ENCODE data around the gene MFN2. TPM values are rescaled to one million over a fixed set of nuclear protein-coding genes. Genes with fewer than 3 reads are reported as not detected.
A peak's percentile ranks its signal among the peaks of the same experiment; 100 is the strongest.

MFN2 gene
- total and polyA plus RNA-seq, 2 experiments from 2014 or later: 48.0 to 57.9 TPM

GRCh38 chr1:11940260-11940921 lies 39.9 kb upstream of the MFN2 start:
- Histone ChIP-seq H3F3A (ENCODE audit: insufficient read depth) (0 out of 2 replicates have a peak, but pooled peaks cover 7% of the 10 kb centered on the region), H3K27ac (no peak overlapping the region), H3K79me2 (ENCODE audit: insufficient read depth) (peaks cover 96% of the 10 kb centered on the region), H3K4me1 (ENCODE audit: insufficient read depth) (peaks cover 23% of the 10 kb centered on the region), H3K4me3 (no peak overlapping the region), H3K9me2 (ENCODE audit: insufficient read depth) (no peaks in the 10 kb centered on the region), H4K20me1 (ENCODE audit: insufficient read depth) (no peaks in the 10 kb centered on the region), H2AFZ (no peak overlapping the region), H3K9me3 (ENCODE audit: low read depth) (no peaks in the 10 kb centered on the region), H3K27me3 (replicated peaks; ENCODE audit: insufficient read depth) (no peaks in the 10 kb centered on the region), H3K4me2 (ENCODE audit: unreplicated experiment) (no peak overlapping the region), H3K9ac (no peak overlapping the region), H3K36me3 (ENCODE audit: low read depth) (peaks cover 12% of the 10 kb centered on the region; the same call in 1 of the 2 replicates)
- in situ Hi-C loops (cut with MboI): no loop called here
- peak; percentile 54 for DNase-seq
- 57 to 58% methylated on average over 9 of the region's 9 CpGs for WGBS, 2 experiments (ENCODE audit: low coverage in 1 of 2, low lambda C conversion rate in 2 of 2, missing lambda C conversion rate in 2 of 2)
- TF ChIP-seq EZH2phosphoT487 (IDR thresholded peaks at IDR 0.05; ENCODE audit: insufficient read depth, low read depth): no peak
- no peak for TF ChIP-seq EZH2 (IDR thresholded peaks at IDR 0.05; ENCODE audit: insufficient read depth, poor library complexity, severe bottlenecking)

GRCh38 chr1:11942280-11942679 lies 38.0 kb upstream of the MFN2 start:
- H3K79me2 ChIP-seq (ENCODE audit: insufficient read depth): peaks cover 92% of the 10 kb centered on the region
- no peaks in the 10 kb centered on the region for H3K9me3 ChIP-seq (ENCODE audit: low read depth)
- 0 out of 2 replicates have a peak, but pooled peaks cover 7% of the 10 kb centered on the region for H3F3A ChIP-seq (ENCODE audit: insufficient read depth)
- DNase-seq: no peak
- H4K20me1 ChIP-seq (ENCODE audit: insufficient read depth): no peaks in the 10 kb centered on the region
- H3K9ac ChIP-seq: no peak overlapping the region
- whole genome bisulfite sequencing, 2 experiments (ENCODE audit: low coverage in 1 of 2, low lambda C conversion rate in 2 of 2, missing lambda C conversion rate in 2 of 2): 74 to 83% methylated on average over 4 of the region's 4 CpGs
- H3K36me3 ChIP-seq (ENCODE audit: low read depth): peaks cover 14% of the 10 kb centered on the region; the same call in 1 of the 2 replicates
- no peak for TF ChIP-seq EZH2phosphoT487 (IDR thresholded peaks at IDR 0.05; ENCODE audit: insufficient read depth, low read depth)
- TF ChIP-seq EZH2 (IDR thresholded peaks at IDR 0.05; ENCODE audit: insufficient read depth, poor library complexity, severe bottlenecking): no peak
- H3K4me3 ChIP-seq: no peak overlapping the region
- no peak overlapping the region for H2AFZ ChIP-seq
- no peaks in the 10 kb centered on the region for H3K27me3 ChIP-seq (replicated peaks; ENCODE audit: insufficient read depth)
- in situ Hi-C loops (cut with MboI): no loop called here
- peaks cover 23% of the 10 kb centered on the region for H3K4me1 ChIP-seq (ENCODE audit: insufficient read depth)
- H3K4me2 ChIP-seq (ENCODE audit: unreplicated experiment): no peak overlapping the region
- H3K27ac ChIP-seq: no peak overlapping the region
- no peaks in the 10 kb centered on the region for H3K9me2 ChIP-seq (ENCODE audit: insufficient read depth)

DNA sequence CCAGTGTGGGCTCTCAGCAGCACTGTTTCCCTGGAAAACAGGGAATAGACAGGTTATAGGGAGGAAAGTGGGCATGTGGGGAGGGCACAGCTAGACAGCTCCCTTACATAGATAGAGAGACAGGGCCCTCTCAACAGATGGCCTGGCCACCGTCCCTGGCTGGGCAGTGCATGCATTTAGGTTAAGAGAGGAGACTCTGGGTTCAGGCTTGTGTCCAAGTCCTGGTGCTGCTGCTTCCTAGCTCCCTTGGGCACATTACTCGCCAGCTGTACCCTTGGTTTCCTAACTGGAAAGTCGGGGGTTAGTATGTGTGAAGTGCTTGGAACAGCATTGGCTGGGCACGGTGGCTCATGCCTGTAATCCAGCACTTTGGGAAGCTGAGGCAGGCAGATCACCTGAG lies 36.6 kb upstream of the MFN2 start:
- DNase-seq: no peak
- H3K9me3 ChIP-seq (ENCODE audit: low read depth): no peaks in the 10 kb centered on the region
- in situ Hi-C loops (cut with MboI): no loop called here
- no peaks in the 10 kb centered on the region for H3K27me3 ChIP-seq (replicated peaks; ENCODE audit: insufficient read depth)
- H3K4me2 ChIP-seq (ENCODE audit: unreplicated experiment): no peak overlapping the region
- H3K9ac ChIP-seq: no peak overlapping the region
- H3K27ac ChIP-seq: no peak overlapping the region
- H3K4me3 ChIP-seq: no peak overlapping the region
- WGBS, 2 experiments (ENCODE audit: low coverage in 1 of 2, low lambda C conversion rate in 2 of 2, missing lambda C conversion rate in 2 of 2): 93 to 96% methylated on average over 4 of the region's 4 CpGs
- H2AFZ ChIP-seq: no peak overlapping the region
- no peak for TF ChIP-seq EZH2phosphoT487 (IDR thresholded peaks at IDR 0.05; ENCODE audit: insufficient read depth, low read depth)
- no peak for TF ChIP-seq EZH2 (IDR thresholded peaks at IDR 0.05; ENCODE audit: insufficient read depth, poor library complexity, severe bottlenecking)
- peaks cover 80% of the 10 kb centered on the region for H3K79me2 ChIP-seq (ENCODE audit: insufficient read depth)
- no peaks in the 10 kb centered on the region for H3K9me2 ChIP-seq (ENCODE audit: insufficient read depth)
- H3K4me1 ChIP-seq (ENCODE audit: insufficient read depth): peaks cover 19% of the 10 kb centered on the region
- H3K36me3 ChIP-seq (ENCODE audit: low read depth): peaks cover 18% of the 10 kb centered on the region; the same call in 1 of the 2 replicates
- H3F3A ChIP-seq (ENCODE audit: insufficient read depth): 0 out of 2 replicates have a peak, but pooled peaks cover 7% of the 10 kb centered on the region
- no peaks in the 10 kb centered on the region for H4K20me1 ChIP-seq (ENCODE audit: insufficient read depth)

GRCh38 chr1:11944358-11944931 lies 35.8 kb upstream of the MFN2 start:
- H3K27me3 ChIP-seq (replicated peaks; ENCODE audit: insufficient read depth): no peaks in the 10 kb centered on the region
- no peaks in the 10 kb centered on the region for H3K9me2 ChIP-seq (ENCODE audit: insufficient read depth)
- H3K9ac ChIP-seq: no peak overlapping the region
- H3K4me2 ChIP-seq (ENCODE audit: unreplicated experiment): no peak overlapping the region
- no peak for DNase-seq
- peaks cover 22% of the 10 kb centered on the region; the same call in 1 of the 2 replicates for H3K36me3 ChIP-seq (ENCODE audit: low read depth)
- peaks cover 11% of the 10 kb centered on the region; the same call in 1 of the 2 replicates for H3K4me1 ChIP-seq (ENCODE audit: insufficient read depth)
- H3K27ac ChIP-seq: no peak overlapping the region
- no peak overlapping the region for H3K4me3 ChIP-seq
- peaks cover 71% of the 10 kb centered on the region for H3K79me2 ChIP-seq (ENCODE audit: insufficient read depth)
- no peaks in the 10 kb centered on the region for H4K20me1 ChIP-seq (ENCODE audit: insufficient read depth)
- 0 out of 2 replicates have a peak, but pooled peaks cover 7% of the 10 kb centered on the region for H3F3A ChIP-seq (ENCODE audit: insufficient read depth)
- TF ChIP-seq EZH2phosphoT487 (IDR thresholded peaks at IDR 0.05; ENCODE audit: insufficient read depth, low read depth): no peak
- TF ChIP-seq EZH2 (IDR thresholded peaks at IDR 0.05; ENCODE audit: insufficient read depth, poor library complexity, severe bottlenecking): no peak
- no peak overlapping the region for H2AFZ ChIP-seq
- in situ Hi-C loops (cut with MboI): no loop called here
- WGBS, 2 experiments (ENCODE audit: low coverage in 1 of 2, low lambda C conversion rate in 2 of 2, missing lambda C conversion rate in 2 of 2): 74 to 94% methylated on average over 9 to 12 of the region's 12 CpGs
- H3K9me3 ChIP-seq (ENCODE audit: low read depth): no peaks in the 10 kb centered on the region

Measured in GM23248 (cell line).